HG03457 (cell line): ENCODE data around the gene LHX2.

ENCODE experiments used
- ATAC-seq: cut with Tn5 transposase; IDR thresholded peaks from one replicate; pipeline ENCODE4 v1.9.1; 2021; ENCODE audit warnings: moderate number of reproducible peaks; ENCODE audit not compliant: unreplicated experiment

Gene LHX2

GRCh38 chr9:123998970-123999621, 12.5 kb upstream of the LHX2 start:
- ATAC-seq: no peak

- no peak for ATAC-seq
These were observed 11.9 kb upstream of the LHX2 start for GRCh38 chr9:123999661-124000060.

GRCh38 chr9:124000161-124000783, 11.3 kb upstream of the LHX2 start:
- no peak for ATAC-seq

- no peak for ATAC-seq
These were observed 10.6 kb upstream of the LHX2 start for GRCh38 chr9:124000784-124001457.

- no peak for ATAC-seq
These were observed 10.1 kb upstream of the LHX2 start for GRCh38 chr9:124001458-124001799.

- ATAC-seq: no peak
These were observed 9.6 kb upstream of the LHX2 start for GRCh38 chr9:124001866-124002525.

GRCh38 chr9:124003636-124004349, 7.8 kb upstream of the LHX2 start:
- no peak for ATAC-seq

- ATAC-seq: no peak
These were observed 7.0 kb upstream of the LHX2 start for GRCh38 chr9:124004593-124004992.

GRCh38 chr9:124005029-124005771, 6.4 kb upstream of the LHX2 start:
- no peak for ATAC-seq

GRCh38 chr9:124006448-124007361, 4.9 kb upstream of the LHX2 start:
- no peak for ATAC-seq

- no peak for ATAC-seq
These were observed 3.8 kb upstream of the LHX2 start for GRCh38 chr9:124007565-124008302.

- ATAC-seq: no peak
These were observed 3.3 kb upstream of the LHX2 start for GRCh38 chr9:124008303-124008693.

GRCh38 chr9:124008694-124009530, 2.7 kb upstream of the LHX2 start:
- no peak for ATAC-seq

- ATAC-seq: no peak
These were observed 1.9 kb upstream of the LHX2 start for GRCh38 chr9:124009531-124010217.

GRCh38 chr9:124010303-124010664, 1.3 kb upstream of the LHX2 start:
- no peak for ATAC-seq

- no peak for ATAC-seq
These were observed 775 bp upstream of the LHX2 start for GRCh38 chr9:124010665-124011321.
